ENCODE measurements around the gene ZNF384.
A peak's percentile ranks its signal among the peaks of the same experiment; 100 is the strongest.

ZNF384 gene

DNA sequence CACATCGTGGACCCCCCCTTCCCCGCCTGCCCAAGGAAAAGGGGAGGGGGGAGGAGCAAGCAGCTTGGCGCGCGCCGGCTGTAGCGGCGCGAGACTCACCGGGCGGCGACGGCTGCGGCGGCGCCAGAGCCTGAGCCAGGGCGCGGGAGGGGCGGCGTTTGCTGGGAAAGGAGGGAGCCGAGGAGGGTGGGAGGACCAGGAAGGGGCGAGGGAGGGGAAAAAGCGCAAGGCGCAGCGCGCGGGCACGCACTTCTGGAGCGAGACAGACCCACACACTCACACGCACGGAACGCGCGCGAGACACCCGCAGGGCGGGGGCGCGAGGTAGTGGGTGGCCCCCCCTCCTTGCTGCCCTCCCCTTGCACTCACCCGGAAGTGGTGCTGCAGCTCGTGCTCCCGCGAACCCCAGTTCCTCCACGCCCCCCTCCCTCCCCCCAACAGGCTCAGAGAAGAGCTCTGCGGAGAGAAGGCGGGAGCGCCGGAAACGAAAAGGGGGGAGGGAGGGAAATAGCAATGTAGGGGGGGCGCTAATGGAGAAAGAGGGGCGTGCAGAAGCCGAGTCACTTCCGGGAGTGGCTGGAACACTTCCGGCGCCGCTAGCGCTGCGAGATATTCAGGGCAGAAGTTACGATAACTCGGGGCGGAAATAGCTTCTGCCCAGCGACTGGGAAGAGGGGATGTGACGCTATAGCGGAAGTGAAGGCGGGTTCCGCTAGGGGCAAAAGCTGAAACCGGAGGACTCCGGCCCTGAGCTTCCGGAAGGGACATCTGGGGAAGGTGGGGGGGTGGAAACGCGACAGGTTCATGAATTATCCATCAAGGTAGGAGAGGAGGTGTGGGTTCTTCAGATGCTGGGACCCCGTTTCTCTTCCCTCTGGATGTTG, at the start of gene ZNF384:
Gene ZNF384 (minus strand): TSS at position 377 of the 884 bp plus-strand sequence. CDS start 9,855 bp downstream, outside the sequence.
- H3K9me2 ChIP-seq (replicated peaks; ENCODE audit: insufficient read depth, low read length), result no peaks in the 10 kb centered on the region

DNA sequence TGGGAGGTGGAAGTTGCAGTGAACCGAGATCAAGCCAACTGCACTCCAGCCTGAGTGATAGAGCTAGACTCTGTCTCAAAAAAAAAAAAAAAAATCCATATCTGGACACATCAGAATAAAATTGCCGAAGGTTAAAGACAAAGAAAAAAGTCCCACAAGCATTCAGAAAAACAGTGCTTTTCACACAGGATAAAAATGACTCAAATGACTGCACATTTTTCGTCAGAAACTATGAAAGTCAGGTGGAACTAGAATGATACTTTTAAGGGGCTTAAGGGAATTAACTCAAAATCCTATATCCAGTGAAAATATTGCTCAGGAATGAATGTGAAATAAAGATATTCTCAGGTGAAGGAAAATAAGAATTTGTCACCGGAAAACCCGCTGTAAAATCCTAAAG, 47.6 kb upstream of the ZNF384 start:
- no peak overlapping the region for H2AFZ ChIP-seq (ENCODE audit: low read depth, low read length, severe bottlenecking)
- no peaks in the 10 kb centered on the region for H3K9me3 ChIP-seq (ENCODE audit: insufficient read depth, low read length)
- no peak overlapping the region for H3K4me3 ChIP-seq (ENCODE audit: insufficient read depth, low read length, poor library complexity, severe bottlenecking)
- no peak overlapping the region for H3K9ac ChIP-seq (ENCODE audit: low read length)
- H3K27ac ChIP-seq (ENCODE audit: low read depth, low read length), result no peak overlapping the region
- no peaks in the 10 kb centered on the region for H3K9me2 ChIP-seq (replicated peaks; ENCODE audit: insufficient read depth, low read length)
- H4K20me1 ChIP-seq (ENCODE audit: low read depth, low read length), result no peaks in the 10 kb centered on the region
- no peak for TF ChIP-seq EZH2phosphoT487 (conservative IDR thresholded peaks at IDR 0.05; ENCODE audit: low read length)
- TF ChIP-seq, protein P1, sequence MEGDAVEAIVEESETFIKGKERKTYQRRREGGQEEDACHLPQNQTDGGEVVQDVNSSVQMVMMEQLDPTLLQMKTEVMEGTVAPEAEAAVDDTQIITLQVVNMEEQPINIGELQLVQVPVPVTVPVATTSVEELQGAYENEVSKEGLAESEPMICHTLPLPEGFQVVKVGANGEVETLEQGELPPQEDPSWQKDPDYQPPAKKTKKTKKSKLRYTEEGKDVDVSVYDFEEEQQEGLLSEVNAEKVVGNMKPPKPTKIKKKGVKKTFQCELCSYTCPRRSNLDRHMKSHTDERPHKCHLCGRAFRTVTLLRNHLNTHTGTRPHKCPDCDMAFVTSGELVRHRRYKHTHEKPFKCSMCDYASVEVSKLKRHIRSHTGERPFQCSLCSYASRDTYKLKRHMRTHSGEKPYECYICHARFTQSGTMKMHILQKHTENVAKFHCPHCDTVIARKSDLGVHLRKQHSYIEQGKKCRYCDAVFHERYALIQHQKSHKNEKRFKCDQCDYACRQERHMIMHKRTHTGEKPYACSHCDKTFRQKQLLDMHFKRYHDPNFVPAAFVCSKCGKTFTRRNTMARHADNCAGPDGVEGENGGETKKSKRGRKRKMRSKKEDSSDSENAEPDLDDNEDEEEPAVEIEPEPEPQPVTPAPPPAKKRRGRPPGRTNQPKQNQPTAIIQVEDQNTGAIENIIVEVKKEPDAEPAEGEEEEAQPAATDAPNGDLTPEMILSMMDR (IDR thresholded peaks at IDR 0.05; ENCODE audit: insufficient read depth, low read length, poor library complexity, severe bottlenecking), result no peak
- no peaks in the 10 kb centered on the region for H3K36me3 ChIP-seq (ENCODE audit: low read length)
- no peaks in the 10 kb centered on the region for H3K79me2 ChIP-seq (ENCODE audit: insufficient read depth, low read length)
- 0 out of 2 replicates have a peak, but pooled peaks cover 3% of the 10 kb centered on the region for H3F3A ChIP-seq (ENCODE audit: insufficient read depth)
- H3K27me3 ChIP-seq (ENCODE audit: low read length), result no peaks in the 10 kb centered on the region
- no peak overlapping the region for H3K4me2 ChIP-seq (ENCODE audit: low read depth, low read length, poor library complexity, severe bottlenecking)

More for the DNA sequence above, at the start of gene ZNF384:
- Histone ChIP-seq H3K9me3 (ENCODE audit: insufficient read depth, low read length) (no peaks in the 10 kb centered on the region), H2AFZ (ENCODE audit: low read depth, low read length, severe bottlenecking) (peak within 1 kb of the TSS; percentile 50), H3F3A (ENCODE audit: insufficient read depth) (0 out of 2 replicates have a peak, but pooled peaks cover 14% of the 10 kb centered on the region), H3K4me3 (ENCODE audit: insufficient read depth, low read length, poor library complexity, severe bottlenecking) (peak within 1 kb of the TSS; percentile 93), H3K27ac (ENCODE audit: low read depth, low read length) (peak within 1 kb of the TSS; percentile 92), H3K4me2 (ENCODE audit: low read depth, low read length, poor library complexity, severe bottlenecking) (peak within 1 kb of the TSS; percentile 92), H4K20me1 (ENCODE audit: low read depth, low read length) (0 out of 2 replicates have a peak, but pooled peaks cover 3% of the 10 kb centered on the region), H3K79me2 (ENCODE audit: insufficient read depth, low read length) (peaks cover 60% of the 10 kb centered on the region), H3K36me3 (ENCODE audit: low read length) (no peaks in the 10 kb centered on the region), H3K9ac (ENCODE audit: low read length) (peak within 1 kb of the TSS; percentile 99), H3K27me3 (ENCODE audit: low read length) (no peaks in the 10 kb centered on the region)
- TF ChIP-seq EZH2phosphoT487 (conservative IDR thresholded peaks at IDR 0.05; ENCODE audit: low read length), result no peak
- TF ChIP-seq, protein P1 (IDR thresholded peaks at IDR 0.05; ENCODE audit: insufficient read depth, low read length, poor library complexity, severe bottlenecking), result no peak

DNA sequence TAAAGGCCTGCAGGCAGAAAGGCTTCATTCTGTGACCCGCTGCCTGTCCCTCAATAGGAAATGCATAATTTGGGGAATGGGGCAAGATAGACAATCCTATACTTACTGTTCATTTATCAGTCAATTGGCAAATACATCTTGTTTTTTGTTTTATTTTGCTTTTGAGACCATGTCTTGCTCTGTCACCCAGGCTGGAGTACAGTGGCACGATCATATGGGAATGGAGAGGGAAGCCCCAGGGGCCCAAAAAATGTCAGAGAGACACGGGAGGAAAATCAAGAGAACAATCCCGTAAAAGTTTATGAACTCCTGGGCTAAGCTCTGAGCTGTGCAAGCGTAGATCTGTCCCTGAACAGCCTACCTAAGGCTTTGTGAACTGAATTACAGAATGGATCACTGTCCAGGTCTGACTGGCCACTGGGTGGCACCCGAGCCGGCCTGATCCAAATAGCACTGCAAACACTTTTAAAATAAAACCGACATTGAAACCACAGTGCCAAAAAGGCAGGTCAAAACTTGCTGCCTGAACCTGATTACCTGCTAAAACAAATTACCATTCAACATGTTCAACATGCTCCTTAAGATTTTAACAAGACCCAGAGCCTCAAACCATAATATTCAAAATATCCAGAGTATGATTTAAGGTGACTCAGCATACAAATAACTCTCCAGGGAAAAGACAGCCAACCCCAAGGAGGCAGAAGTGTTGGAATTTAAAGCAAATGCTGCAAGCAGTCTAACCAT, 46.4 kb upstream of the ZNF384 start:
- no peak for TF ChIP-seq EZH2phosphoT487 (conservative IDR thresholded peaks at IDR 0.05; ENCODE audit: low read length)
- TF ChIP-seq, protein P1 (IDR thresholded peaks at IDR 0.05; ENCODE audit: insufficient read depth, low read length, poor library complexity, severe bottlenecking), result no peak
- Histone ChIP-seq H3K36me3 (ENCODE audit: low read length) (no peaks in the 10 kb centered on the region), H3K79me2 (ENCODE audit: insufficient read depth, low read length) (no peaks in the 10 kb centered on the region), H3K27me3 (ENCODE audit: low read length) (no peaks in the 10 kb centered on the region), H3F3A (ENCODE audit: insufficient read depth) (no peaks in the 10 kb centered on the region), H3K9ac (ENCODE audit: low read length) (no peak overlapping the region), H4K20me1 (ENCODE audit: low read depth, low read length) (no peaks in the 10 kb centered on the region), H3K4me3 (ENCODE audit: insufficient read depth, low read length, poor library complexity, severe bottlenecking) (no peak overlapping the region), H3K9me3 (ENCODE audit: insufficient read depth, low read length) (no peaks in the 10 kb centered on the region), H2AFZ (ENCODE audit: low read depth, low read length, severe bottlenecking) (no peak overlapping the region), H3K4me2 (ENCODE audit: low read depth, low read length, poor library complexity, severe bottlenecking) (no peak overlapping the region), H3K9me2 (replicated peaks; ENCODE audit: insufficient read depth, low read length) (no peaks in the 10 kb centered on the region), H3K27ac (ENCODE audit: low read depth, low read length) (no peak overlapping the region)

Measured in SU-DHL-6 (cell line).